Hepatocyte (in vitro differentiated cells): ENCODE data around the gene RBM18.

Experiments used
- EZH2 ChIP-seq: fragments of 200-600 bp; sonication (generic); IDR thresholded peaks from 2 replicates; pipeline ENCODE4 v1.6.1; 2016; ENCODE audit warnings: antibody characterized with exemption, mild to moderate bottlenecking, borderline replicate concordance
- TF ChIP-seq, protein P1 (sequence below): fragments of 200-600 bp; sonication (generic); IDR thresholded peaks from 2 replicates; pipeline ENCODE4 v1.5.1; 2016; ENCODE audit warnings: antibody characterized with exemption, mild to moderate bottlenecking; ENCODE audit not compliant: poor library complexity

- TF ChIP-seq, protein P1, sequence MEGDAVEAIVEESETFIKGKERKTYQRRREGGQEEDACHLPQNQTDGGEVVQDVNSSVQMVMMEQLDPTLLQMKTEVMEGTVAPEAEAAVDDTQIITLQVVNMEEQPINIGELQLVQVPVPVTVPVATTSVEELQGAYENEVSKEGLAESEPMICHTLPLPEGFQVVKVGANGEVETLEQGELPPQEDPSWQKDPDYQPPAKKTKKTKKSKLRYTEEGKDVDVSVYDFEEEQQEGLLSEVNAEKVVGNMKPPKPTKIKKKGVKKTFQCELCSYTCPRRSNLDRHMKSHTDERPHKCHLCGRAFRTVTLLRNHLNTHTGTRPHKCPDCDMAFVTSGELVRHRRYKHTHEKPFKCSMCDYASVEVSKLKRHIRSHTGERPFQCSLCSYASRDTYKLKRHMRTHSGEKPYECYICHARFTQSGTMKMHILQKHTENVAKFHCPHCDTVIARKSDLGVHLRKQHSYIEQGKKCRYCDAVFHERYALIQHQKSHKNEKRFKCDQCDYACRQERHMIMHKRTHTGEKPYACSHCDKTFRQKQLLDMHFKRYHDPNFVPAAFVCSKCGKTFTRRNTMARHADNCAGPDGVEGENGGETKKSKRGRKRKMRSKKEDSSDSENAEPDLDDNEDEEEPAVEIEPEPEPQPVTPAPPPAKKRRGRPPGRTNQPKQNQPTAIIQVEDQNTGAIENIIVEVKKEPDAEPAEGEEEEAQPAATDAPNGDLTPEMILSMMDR, result no peak
- TF ChIP-seq EZH2, result no peak
Observed at GRCh38 chr9:122256206-122256605, 8.4 kb downstream of the RBM18 start.
